Gastrocnemius medialis (tissue), 4 donors: ENCODE measurements around the gene LIN52.

Source experiments
- POLR2A ChIP-seq, 2 donors: fragments of 450-650 bp; IDR thresholded peaks; one replicate each; pipeline ENCODE4 v1.6.1; 2017; ENCODE audit warnings: antibody characterized with exemption in 2 of 2, mild to moderate bottlenecking in 2 of 2, moderate library complexity in 2 of 2
- TF ChIP-seq, protein P1 (sequence below), 5 experiments: fragments of 450-650 bp in 3 of 5; fragments of 200-600 bp in 2 of 5; sonication (generic) in 2 of 5; IDR thresholded peaks in 4 of 5; conservative IDR thresholded peaks in 1 of 5; 1 replicate in 4 of 5; 2 replicates in 1 of 5; pipeline ENCODE4 v1.5.1; 2016 to 2019; ENCODE audit warnings: antibody characterized with exemption in 5 of 5, mild to moderate bottlenecking in 3 of 5, moderate library complexity in 3 of 5

DNA sequence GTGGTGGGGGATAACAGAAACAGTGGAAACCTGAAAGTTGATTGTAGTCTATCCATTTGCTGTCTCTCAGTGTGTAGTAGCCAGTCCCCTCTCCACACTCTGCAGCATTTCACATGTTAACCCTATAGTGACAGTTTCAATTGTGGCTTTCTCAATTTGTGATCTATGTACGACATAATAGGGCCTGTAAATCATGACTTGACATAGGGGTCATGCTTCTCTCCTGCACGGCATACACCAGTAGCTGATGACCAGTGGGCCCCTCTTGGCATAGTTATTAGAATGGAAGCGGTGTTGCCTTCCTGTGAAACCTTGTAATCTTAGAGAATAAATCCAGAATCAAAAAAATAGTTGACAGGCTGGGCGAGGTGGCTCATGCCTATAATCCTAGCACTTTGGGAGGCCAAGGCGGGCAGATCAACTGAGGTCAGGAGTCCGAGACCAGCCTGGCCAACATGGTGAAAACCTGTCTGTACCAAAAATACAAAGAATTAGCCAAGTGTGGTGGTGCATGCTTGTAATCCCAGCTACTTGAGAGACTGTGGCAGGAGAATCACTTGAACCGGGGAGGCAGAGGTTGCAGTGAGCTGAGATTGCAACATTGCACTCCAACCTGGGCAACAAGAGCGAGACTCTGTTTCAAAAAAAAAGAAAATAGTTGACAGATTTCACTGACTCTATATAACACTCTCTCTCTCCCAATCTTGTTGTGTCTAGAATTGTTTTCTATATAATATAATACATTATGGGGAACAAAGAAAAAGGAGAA is 109.9 kb downstream of the LIN52 start:
- TF ChIP-seq, protein P1, sequence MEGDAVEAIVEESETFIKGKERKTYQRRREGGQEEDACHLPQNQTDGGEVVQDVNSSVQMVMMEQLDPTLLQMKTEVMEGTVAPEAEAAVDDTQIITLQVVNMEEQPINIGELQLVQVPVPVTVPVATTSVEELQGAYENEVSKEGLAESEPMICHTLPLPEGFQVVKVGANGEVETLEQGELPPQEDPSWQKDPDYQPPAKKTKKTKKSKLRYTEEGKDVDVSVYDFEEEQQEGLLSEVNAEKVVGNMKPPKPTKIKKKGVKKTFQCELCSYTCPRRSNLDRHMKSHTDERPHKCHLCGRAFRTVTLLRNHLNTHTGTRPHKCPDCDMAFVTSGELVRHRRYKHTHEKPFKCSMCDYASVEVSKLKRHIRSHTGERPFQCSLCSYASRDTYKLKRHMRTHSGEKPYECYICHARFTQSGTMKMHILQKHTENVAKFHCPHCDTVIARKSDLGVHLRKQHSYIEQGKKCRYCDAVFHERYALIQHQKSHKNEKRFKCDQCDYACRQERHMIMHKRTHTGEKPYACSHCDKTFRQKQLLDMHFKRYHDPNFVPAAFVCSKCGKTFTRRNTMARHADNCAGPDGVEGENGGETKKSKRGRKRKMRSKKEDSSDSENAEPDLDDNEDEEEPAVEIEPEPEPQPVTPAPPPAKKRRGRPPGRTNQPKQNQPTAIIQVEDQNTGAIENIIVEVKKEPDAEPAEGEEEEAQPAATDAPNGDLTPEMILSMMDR (IDR thresholded peaks at IDR 0.05 in 4 of 5, conservative IDR thresholded peaks at IDR 0.05 in 1 of 5): no peak
- TF ChIP-seq POLR2A (IDR thresholded peaks at IDR 0.05): no peak
